SK-N-SH (cell line): ENCODE results near the gene MGME1. TPM values are rescaled to one million over a fixed set of nuclear protein-coding genes. Genes with fewer than 3 reads are reported as not detected.
A peak's percentile ranks its signal among the peaks of the same experiment; 100 is the strongest.

Experiments
- CTCF ChIA-PET: fragments of 300-600, 350-600 bp; formaldehyde crosslinking; extraction: SDS; loops from one replicate; lab custom pipeline; 2021; lab: Yijun Ruan, JAX
- POLR2A ChIA-PET: fragments of 350-600 bp; sonication (Branson Sonifier 250); formaldehyde crosslinking; extraction: SDS; loops from one replicate; lab custom pipeline; 2020; ENCODE audit warnings: antibody characterized with exemption, inconsistent platforms; lab: Yijun Ruan, JAX
- DNase-seq: peaks from one replicate; pipeline ENCODE4 v3.0.0; 2012
- H2AFZ ChIP-seq: fragments of 200-600 bp; sonication (generic); 2 replicates; pipeline ENCODE4 v1.8.1; 2016; ENCODE audit warnings: antibody characterized with exemption, mild to moderate bottlenecking, low read depth
- H3F3A ChIP-seq: fragments of 200-600 bp; sonication (generic); replicated peaks from 2 replicates; pipeline ENCODE3; 2016; ENCODE audit warnings: antibody characterized with exemption, mild to moderate bottlenecking; ENCODE audit not compliant: insufficient read depth
- H3K27ac ChIP-seq, 2 experiments: fragments of 200-500 bp in 1 of 2; fragments of 200-600 bp in 1 of 2; sonication (Bioruptor generic) in 1 of 2; sonication (generic), shearing (Covaris generic) in 1 of 2; 2 replicates each; pipeline versions ENCODE4 v1.5.1 to v1.6.1; 2014 to 2016; ENCODE audit warnings: low read depth in 2 of 2, inconsistent platforms in 1 of 2, low read length in 1 of 2, mild to moderate bottlenecking in 1 of 2, mixed read lengths in 1 of 2
- H3K27me3 ChIP-seq: fragments of 200-600 bp; sonication (generic), shearing (Covaris generic); 2 replicates; pipeline ENCODE4 v1.6.1; 2016; ENCODE audit warnings: mixed run types; ENCODE audit not compliant: insufficient read depth
- H3K36me3 ChIP-seq, 2 experiments: fragments of 200-500 bp in 1 of 2; fragments of 200-600 bp in 1 of 2; sonication (Bioruptor generic) in 1 of 2; sonication (generic) in 1 of 2; replicated peaks in 1 of 2; 2 replicates each; pipeline versions ENCODE3 to v1.5.1; 2014 to 2016; ENCODE audit warnings: low read length in 1 of 2, mild to moderate bottlenecking in 1 of 2; ENCODE audit not compliant: insufficient read depth in 2 of 2, control insufficient read depth in 1 of 2
- H3K4me1 ChIP-seq, 2 experiments: fragments of 200-500 bp in 1 of 2; fragments of 200-600 bp in 1 of 2; sonication (Bioruptor generic) in 1 of 2; sonication (generic), shearing (Covaris generic) in 1 of 2; 2 replicates each; pipeline versions ENCODE4 v1.5.1 to v1.6.1; 2014 to 2016; ENCODE audit warnings: low read depth in 1 of 2, low read length in 1 of 2, mixed run types in 1 of 2; ENCODE audit not compliant: insufficient read depth in 2 of 2, control insufficient read depth in 1 of 2
- H3K4me2 ChIP-seq: fragments of 200-600 bp; sonication (generic), shearing (Covaris generic); 2 replicates; pipeline ENCODE4 v1.6.1; 2017; ENCODE audit warnings: mixed run types
- H3K4me3 ChIP-seq, 2 experiments: fragments of 200-500 bp in 1 of 2; fragments of 200-600 bp in 1 of 2; sonication (Bioruptor generic) in 1 of 2; sonication (generic), shearing (Covaris generic) in 1 of 2; 2 replicates each; pipeline versions ENCODE4 v1.5.1 to v1.8.1; 2014 to 2016; ENCODE audit warnings: low read depth in 2 of 2, inconsistent platforms in 1 of 2, low read length in 1 of 2, mild to moderate bottlenecking in 1 of 2, mixed read lengths in 1 of 2, moderate library complexity in 1 of 2
- H3K79me2 ChIP-seq: fragments of 200-600 bp; sonication (generic); 2 replicates; pipeline ENCODE4 v1.8.1; 2017; ENCODE audit warnings: mild to moderate bottlenecking; ENCODE audit not compliant: insufficient read depth
- H3K9ac ChIP-seq: fragments of 200-600 bp; sonication (generic); 2 replicates; pipeline ENCODE4 v1.6.1; 2017; ENCODE audit warnings: mixed run types
- H3K9me2 ChIP-seq: fragments of 200-600 bp; sonication (generic); 2 replicates; pipeline ENCODE4 v1.6.1; 2017; ENCODE audit warnings: mixed run types
- H3K9me3 ChIP-seq: fragments of 200-600 bp; sonication (generic); 2 replicates; pipeline ENCODE4 v1.6.1; 2017; ENCODE audit warnings: mixed run types, mild to moderate bottlenecking, moderate library complexity
- H4K20me1 ChIP-seq: fragments of 200-600 bp; sonication (generic); 2 replicates; pipeline ENCODE4 v1.6.1; 2017; ENCODE audit warnings: mild to moderate bottlenecking, mixed run types; ENCODE audit not compliant: insufficient read depth
- CHD2 ChIP-seq: fragments of 150-350 bp; IDR thresholded peaks from 2 replicates; pipeline ENCODE4 v1.6.1; 2018; ENCODE audit warnings: low read length; ENCODE audit not compliant: partially characterized antibody
- CTCF ChIP-seq: fragments of 200-600 bp; sonication (generic); IDR thresholded peaks from 2 replicates; pipeline ENCODE4 v1.6.1; 2017; ENCODE audit warnings: antibody characterized with exemption, mild to moderate bottlenecking, moderate library complexity
- EP300 ChIP-seq, 2 experiments: IDR thresholded peaks; 2 replicates each; pipeline versions ENCODE4 v1.4.0 to v1.6.1; 2012; ENCODE audit warnings: borderline replicate concordance in 1 of 2, low read depth in 1 of 2, low read length in 1 of 2
- GATA2 ChIP-seq: sonication (generic); formaldehyde crosslinking; IDR thresholded peaks from 2 replicates; pipeline ENCODE4 v1.5.0; 2020; ENCODE audit warnings: mild to moderate bottlenecking, missing genetic modification reagents
- RAD21 ChIP-seq: IDR thresholded peaks from 2 replicates; pipeline ENCODE4 v1.6.1; 2012; ENCODE audit warnings: mild to moderate bottlenecking, low read length
- RCOR1 ChIP-seq: fragments of 150-350 bp; IDR thresholded peaks from 2 replicates; pipeline ENCODE4 v1.6.1; 2017; ENCODE audit warnings: antibody characterized with exemption, low read length
- REST ChIP-seq: IDR thresholded peaks from 2 replicates; pipeline ENCODE4 v1.6.1; 2012; ENCODE audit warnings: mild to moderate bottlenecking, low read depth, low read length, moderate library complexity
- RXRA ChIP-seq: IDR thresholded peaks from 2 replicates; pipeline ENCODE4 v1.4.0; 2012; ENCODE audit warnings: low read depth, mild to moderate bottlenecking, borderline replicate concordance
- SIN3A ChIP-seq: IDR thresholded peaks from 2 replicates; pipeline ENCODE4 v1.6.1; 2012; ENCODE audit warnings: low read depth, mild to moderate bottlenecking, low read length, moderate library complexity, borderline replicate concordance
- TEAD4 ChIP-seq: IDR thresholded peaks from 2 replicates; pipeline ENCODE4 v1.4.0; 2012; ENCODE audit warnings: mild to moderate bottlenecking, borderline replicate concordance; ENCODE audit not compliant: insufficient read depth
- USF1 ChIP-seq: IDR thresholded peaks from 2 replicates; pipeline ENCODE4 v1.4.0; 2012; ENCODE audit warnings: low read depth, borderline replicate concordance
- WGBS: methylation state at CpG from one replicate; pipeline ENCODE4 v1.1.6; 2017; ENCODE audit warnings: low lambda C conversion rate; 5-methylcytosine and 5-hydroxymethylcytosine counted together
- polyA plus RNA-seq, 3 experiments: library from polyadenylated mRNA; depleted of rRNA; stranded (reverse); fragments of >200 nt; gene quantifications; 2 replicates each; pipeline ENCODE4 v1.2.3, GENCODE V29; 2012

Gene MGME1
- polyA plus RNA-seq, 1 of the 3 experiments (the other 2 are of a cell fraction), result 7.9 TPM

- H3K27me3 ChIP-seq, result no peaks in the 10 kb centered on the region
- no peaks in the 10 kb centered on the region for H3K9me3 ChIP-seq
- no peak overlapping the region for H3K9ac ChIP-seq
- H2AFZ ChIP-seq, result no peak overlapping the region
- TF ChIP-seq TEAD4 (no peak), RAD21 (no peak), USF1 (no peak), REST (no peak), SIN3A (no peak), RXRA (no peak), EP300 (IDR thresholded peaks at IDR 0.05; ENCODE audit: borderline replicate concordance in 1 of 2, low read depth in 1 of 2, low read length in 1 of 2) (no peak), CTCF (no peak), RCOR1 (no peak), GATA2 (CRISPR knock-in tag) (no peak), CHD2 (no peak)
- H3K4me2 ChIP-seq, result no peak overlapping the region
- no peak overlapping the region for H3K4me3 ChIP-seq
- no peaks in the 10 kb centered on the region for H4K20me1 ChIP-seq
- H3K27ac ChIP-seq, result no peak overlapping the region; a peak in 1 of 4 replicates
- H3K4me1 ChIP-seq, result peaks cover 0 to 9% of the 10 kb centered on the region in 2 experiments; a peak in 1 of 4 replicates
- POLR2A ChIA-PET, result no interaction called here
- no peaks in the 10 kb centered on the region for H3K9me2 ChIP-seq
- H3F3A ChIP-seq, result no peaks in the 10 kb centered on the region
- peak; percentile 45 for DNase-seq
- CTCF ChIA-PET, result interaction anchor here (0.6 to 4.9 kb wide), 3 partner anchors 9 to 110 kb away, joined by 3 to 19 read pairs (median 3); no protein-coding TSS in a partner anchor
- H3K79me2 ChIP-seq, result no peaks in the 10 kb centered on the region
- 76% methylated on average over 18 of the region's 19 CpGs for WGBS
- no peaks in the 10 kb centered on the region for H3K36me3 ChIP-seq
Measured at GRCh38 chr20:18007534-18008292, 38.9 kb downstream of the MGME1 start.
